HepG2 (cell line): ENCODE results near the gene AFG1L. TPM values are rescaled to one million over a fixed set of nuclear protein-coding genes. Genes with fewer than 3 reads are reported as not detected.

Source experiments
- ATAC-seq: fragments of 200-7000 bp; cut with Tn5 transposase; 3 replicates; pipeline ENCODE4 v1.9.1; 2020; ENCODE audit warnings: mild to moderate bottlenecking, moderate library complexity
- BruUV-seq: library from RNA; stranded (reverse); fragments of 400-500 nt; replicated peaks from 2 replicates; lab custom pipeline; 2021; lab: Mats Ljungman, UMichigan
- CTCF ChIA-PET: fragments of 300-600 bp; formaldehyde crosslinking; extraction: SDS; loops from one replicate; lab custom pipeline; 2021; ENCODE audit warnings: low total read pairs, inconsistent platforms, low intra/inter-chr PET ratio; lab: Yijun Ruan, JAX
- POLR2A ChIA-PET: fragments of 350-600 bp; sonication (Branson Sonifier 250); formaldehyde crosslinking; loops from one replicate; lab custom pipeline; 2020; ENCODE audit warnings: antibody characterized with exemption, inconsistent platforms; lab: Yijun Ruan, JAX
- DNase-seq: peaks from one replicate; pipeline ENCODE4 v3.0.0-alpha.2; 2015; ENCODE audit warnings: low spot score
- FAIRE-seq: peaks from 3 replicates; lab custom pipeline; 2011; peaks lifted over from hg19 to GRCh38; lab: Jason Lieb, UNC
- H2AFZ ChIP-seq: one replicate; pipeline ENCODE4 v1.6.1; 2011; ENCODE audit warnings: low read length, inconsistent platforms
- H3K27ac ChIP-seq: fragments of 300-600 bp; 3 replicates; pipeline ENCODE4 v1.8.0; 2011; ENCODE audit warnings: mixed run types, mild to moderate bottlenecking, mixed read lengths, low read length, inconsistent platforms; ENCODE audit not compliant: insufficient read depth; ENCODE audit errors: extremely low read length
- H3K27me3 ChIP-seq, 2 experiments: fragments of 200-600 bp in 1 of 2; 2 replicates in 1 of 2; 3 replicates in 1 of 2; pipeline versions ENCODE4 v1.6.0 to v1.8.0; 2011; ENCODE audit warnings: low read length in 2 of 2, mild to moderate bottlenecking in 2 of 2, moderate library complexity in 2 of 2, inconsistent platforms in 1 of 2; ENCODE audit not compliant: insufficient read depth in 2 of 2, control insufficient read depth in 1 of 2
- H3K36me3 ChIP-seq, 2 experiments: fragments of 200-600 bp in 1 of 2; replicated peaks in 1 of 2; 2 replicates in 1 of 2; 3 replicates in 1 of 2; pipeline versions ENCODE4 v1.5.1 to v1.8.0; 2011; ENCODE audit warnings: low read length in 2 of 2, inconsistent platforms in 1 of 2; ENCODE audit not compliant: insufficient read depth in 2 of 2, control insufficient read depth in 1 of 2
- H3K4me1 ChIP-seq: 2 replicates; pipeline ENCODE4 v1.5.1; 2012; ENCODE audit warnings: low read length, inconsistent platforms; ENCODE audit not compliant: insufficient read depth
- H3K4me2 ChIP-seq: 2 replicates; pipeline ENCODE4 v1.6.0; 2011; ENCODE audit warnings: low read depth, low read length, inconsistent platforms
- H3K4me3 ChIP-seq, 3 experiments: fragments of 200-600 bp in 1 of 3; sonication (generic), shearing (Covaris generic) in 1 of 3; replicated peaks in 1 of 3; 2 replicates each; pipeline ENCODE4 v1.5.1; 2011 to 2016; ENCODE audit warnings: low read length in 3 of 3, inconsistent platforms in 2 of 3, low read depth in 2 of 3, mild to moderate bottlenecking in 2 of 3, control low read depth in 1 of 3, mixed read lengths in 1 of 3; ENCODE audit not compliant: insufficient read depth in 1 of 3
- H3K79me2 ChIP-seq: one replicate; pipeline ENCODE4 v1.6.1; 2011; ENCODE audit warnings: low read length, inconsistent platforms; ENCODE audit not compliant: insufficient read depth
- H3K9ac ChIP-seq: 2 replicates; pipeline ENCODE4 v1.6.0; 2011; ENCODE audit warnings: mild to moderate bottlenecking, low read depth, low read length, inconsistent platforms; ENCODE audit not compliant: insufficient read depth
- H3K9me3 ChIP-seq: 2 replicates; pipeline ENCODE4 v1.5.1; 2012; ENCODE audit warnings: mild to moderate bottlenecking, low read length
- H4K20me1 ChIP-seq: 2 replicates; pipeline ENCODE4 v1.6.0; 2011; ENCODE audit warnings: inconsistent platforms, mild to moderate bottlenecking, low read length, moderate library complexity; ENCODE audit not compliant: insufficient read depth
- ADNP ChIP-seq: sonication (generic); formaldehyde crosslinking; IDR thresholded peaks from 2 replicates; pipeline ENCODE4 v1.4.0; 2020; ENCODE audit warnings: missing genetic modification reagents
- ATF3 ChIP-seq: sonication (generic); formaldehyde crosslinking; IDR thresholded peaks from 2 replicates; pipeline ENCODE4 v1.4.0; 2020; ENCODE audit warnings: missing genetic modification reagents
- FOXA3 ChIP-seq: IDR thresholded peaks from 2 replicates; pipeline ENCODE4 v1.6.1; 2016; ENCODE audit warnings: missing genetic modification reagents, missing compliant biosample characterization
- FOXP1 ChIP-seq, 2 experiments: fragments of 450-650 bp in 1 of 2; IDR thresholded peaks; 2 replicates each; pipeline ENCODE4 v1.6.1; 2017 to 2018; ENCODE audit warnings: antibody characterized with exemption in 1 of 2
- MAFG ChIP-seq: sonication (generic); formaldehyde crosslinking; IDR thresholded peaks from 2 replicates; pipeline ENCODE4 v1.5.1; 2020; ENCODE audit warnings: mild to moderate bottlenecking, missing genetic modification reagents
- PTBP1 ChIP-seq: fragments of 200-400 bp; formaldehyde crosslinking; IDR thresholded peaks from 2 replicates; pipeline ENCODE4 v1.6.1; 2018; ENCODE audit warnings: low read length, low read depth; ENCODE audit not compliant: poor library complexity, severe bottlenecking
- SETDB1 ChIP-seq: sonication (generic); formaldehyde crosslinking; IDR thresholded peaks from 2 replicates; pipeline ENCODE4 v1.5.1; 2020; ENCODE audit warnings: missing genetic modification reagents, mild to moderate bottlenecking, borderline replicate concordance
- TBP ChIP-seq: sonication (generic); formaldehyde crosslinking; IDR thresholded peaks from 2 replicates; pipeline ENCODE4 v1.5.0; 2020; ENCODE audit warnings: missing genetic modification reagents
- TRIM22 ChIP-seq: fragments of 450-650 bp; IDR thresholded peaks from 2 replicates; pipeline ENCODE4 v1.6.1; 2017
- ZNF333 ChIP-seq: sonication (generic); formaldehyde crosslinking; IDR thresholded peaks from 2 replicates; pipeline ENCODE4 v1.4.0; 2020; ENCODE audit warnings: mild to moderate bottlenecking, missing genetic modification reagents, borderline replicate concordance
- ZNF713 ChIP-seq: sonication (generic); formaldehyde crosslinking; IDR thresholded peaks from 2 replicates; pipeline ENCODE4 v1.4.0; 2020; ENCODE audit warnings: mild to moderate bottlenecking, missing genetic modification reagents
- ZNF724P ChIP-seq: sonication (generic); formaldehyde crosslinking; IDR thresholded peaks from 2 replicates; pipeline ENCODE4 v1.8.0; 2022; ENCODE audit warnings: missing genetic modification reagents, borderline replicate concordance
- WGBS: methylation state at CpG from one replicate; pipeline ENCODE4 v1.1.6; 2017; ENCODE audit warnings: low lambda C conversion rate; 5-methylcytosine and 5-hydroxymethylcytosine counted together
- in situ Hi-C: cut with HindIII; loops from 2 replicates; pipeline ENCODE4 v1.10.0; 2017; ENCODE audit warnings: low pct_unique_long_range_greater_than_20kb; ENCODE audit not compliant: extremely low pct_ligation_motif_present
- intact Hi-C: fragments of 100-400 bp; cut with micrococcal nuclease; formaldehyde crosslinking; loops from one replicate; pipeline ENCODE4 v1.10.0; 2022; ENCODE audit not compliant: unreplicated experiment
- polyA plus RNA-seq, 8 experiments: library from polyadenylated mRNA; depleted of rRNA in 3 of 8; stranded (reverse) in 7 of 8; unstranded in 1 of 8; fragments of >200 nt; fragmentation: Illumina TruSeq in 4 of 8; extraction: Trizol in 4 of 8; gene quantifications; 2 replicates each; pipeline versions ENCODE4 v1.2.1 to v1.2.3, GENCODE V29; 2011 to 2016; ENCODE audit warnings: low read depth in 4 of 8, missing spikeins in 1 of 8, mixed read lengths in 1 of 8; ENCODE audit not compliant: insufficient read depth in 1 of 8
- total RNA-seq, 5 experiments: library from RNA; depleted of rRNA; stranded (reverse); fragments of >200 nt; fragmentation: Illumina TruSeq; extraction: Trizol; gene quantifications; 2 replicates each; pipeline ENCODE4 v1.2.3, GENCODE V29; 2016; ENCODE audit warnings: low read depth in 1 of 5

Gene AFG1L
- total and polyA plus RNA-seq, 2 of the 13 experiments (the other 11 are each of a cell fraction or from before 2014, with no cell fraction given), result 3.1 to 14.0 TPM

GRCh38 chr6:108484016-108484415 is 189.2 kb downstream of the AFG1L start:
- intact Hi-C loops, result no loop called here
- Histone ChIP-seq H3K4me1 (no peaks in the 10 kb centered on the region), H4K20me1 (no peaks in the 10 kb centered on the region), H3K27ac (no peak overlapping the region), H3K79me2 (no peaks in the 10 kb centered on the region), H2AFZ (no peak overlapping the region), H3K9me3 (no peaks in the 10 kb centered on the region), H3K4me2 (no peak overlapping the region), H3K36me3 (no peaks in the 10 kb centered on the region), H3K4me3 (no peak overlapping the region), H3K27me3 (no peaks in the 10 kb centered on the region; a peak in 1 of 5 replicates), H3K9ac (no peak overlapping the region)
- CTCF ChIA-PET, result no interaction called here
- in situ Hi-C loops, result no loop called here
- TF ChIP-seq ZNF713 (no peak), ATF3 (no peak), MAFG (CRISPR knock-in tag) (no peak), ADNP (no peak), ZNF724P (CRISPR knock-in tag) (no peak), ZNF333 (CRISPR knock-in tag) (no peak), TBP (CRISPR knock-in tag) (no peak), FOXP1 (IDR thresholded peaks at IDR 0.05) (no peak), FOXP1 (CRISPR knock-in tag; IDR thresholded peaks at IDR 0.05) (no peak), TRIM22 (no peak), SETDB1 (CRISPR knock-in tag) (no peak), FOXA3 (CRISPR knock-in tag) (no peak), PTBP1 (no peak)
- 94% methylated on average over 1 of the region's 1 CpG for WGBS
- POLR2A ChIA-PET, result no interaction called here
- FAIRE-seq (no peak), ATAC-seq (no peak), DNase-seq (no peak)
- BruUV-seq, result no TSS peak
